Measurements from ENCODE around the gene ZFYVE28. TPM values are rescaled to one million over a fixed set of nuclear protein-coding genes. Genes with fewer than 3 reads are reported as not detected.

Gene ZFYVE28
- total RNA-seq, 5 donors from 2014 or later (not counting 1 experiment from before 2014, with no cell fraction given), result 33.4 to 56.2 (median 45.4) TPM

DNA sequence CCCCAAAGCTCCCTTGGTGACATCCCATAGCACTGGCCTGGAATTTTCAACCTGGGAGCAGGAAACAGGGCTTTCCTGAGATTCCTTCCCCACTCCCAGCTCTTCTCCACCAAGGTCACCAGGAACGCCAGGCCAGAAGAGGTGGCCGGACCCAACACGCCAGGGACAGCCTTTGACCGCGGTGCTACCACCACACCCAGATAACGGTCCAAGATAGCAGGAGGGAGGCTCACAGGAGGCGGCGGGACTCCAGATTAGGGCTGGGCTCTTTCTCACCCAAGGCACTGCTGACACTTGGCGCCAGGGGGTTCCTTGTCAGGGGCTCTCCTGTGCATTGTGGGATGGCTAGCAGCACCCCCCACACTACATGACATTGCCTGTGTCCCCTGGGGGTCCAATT, 22.9 kb downstream of the ZFYVE28 start:
- WGBS (ENCODE audit: insufficient coverage), result no CpG with 5 or more reads among the region's 9 CpGs
- DNase-seq, result no peak
- Histone ChIP-seq H3K27ac (ENCODE audit: low read length) (no peak overlapping the region), H3K27me3 (replicated peaks in 1 of 2; ENCODE audit: control insufficient read depth in 2 of 2, extremely low read depth in 1 of 2, insufficient read depth in 2 of 2, low read length in 1 of 2) (peaks cover 2 to 5% of the 10 kb centered on the region in 2 experiments), H3K4me3 (ENCODE audit: control insufficient read depth in 1 of 2, extremely low read depth in 1 of 2, low read length in 1 of 2) (no peak overlapping the region), H3K9me3 (no peaks in the 10 kb centered on the region), H3K4me1 (ENCODE audit: control insufficient read depth in 1 of 2, extremely low read depth in 1 of 2, insufficient read depth in 2 of 2, low read length in 2 of 2) (peaks cover 0 to 32% of the 10 kb centered on the region in 2 experiments), H3K36me3 (ENCODE audit: control insufficient read depth in 2 of 2, extremely low read depth in 1 of 2, insufficient read depth in 1 of 2, low read length in 1 of 2) (no peaks in the 10 kb centered on the region)
- Mint-ChIP-seq H3K9me3 (no peaks in the 10 kb centered on the region), H3K27ac (no peak overlapping the region), H3K27me3 (peaks cover 0 to 3% of the 10 kb centered on the region in 2 donors), H3K36me3 (peaks cover 3% of the 10 kb centered on the region), H3K4me3 (no peak overlapping the region), H3K4me1 (peaks cover 37 to 54% (median 38%) of the 10 kb centered on the region in 3 donors)
- no peak for ATAC-seq (replicated peaks in 1 of 4)
- ChIA-PET POLR2A (interaction anchor here (1.0 kb wide), 2 partner anchors 16 to 168 kb away, joined by 3 to 4 read pairs; no protein-coding TSS in a partner anchor), CTCF (no interaction called here)

DNA sequence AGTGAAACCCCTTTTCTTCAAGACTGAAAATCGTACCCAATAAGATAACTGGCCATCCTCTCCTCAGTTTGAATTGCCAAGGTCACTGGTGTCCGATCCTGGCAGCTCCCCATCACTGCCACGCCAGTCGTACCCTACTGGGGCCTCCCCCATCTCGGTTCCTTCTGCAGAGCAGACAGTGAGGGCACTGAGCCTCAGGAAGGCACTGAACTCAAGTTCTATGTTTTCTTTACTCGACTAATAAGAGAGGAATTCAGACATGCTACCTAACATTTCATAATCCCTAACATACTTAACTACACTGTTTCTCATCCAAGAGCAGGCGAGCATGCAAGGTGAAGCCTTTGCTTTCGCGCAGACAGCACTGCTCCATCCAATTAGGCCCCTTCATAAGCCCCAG, 23.4 kb downstream of the ZFYVE28 start:
- H3K9me3 ChIP-seq, result no peaks in the 10 kb centered on the region
- no peak for DNase-seq
- H3K4me3 Mint-ChIP-seq, result no peak overlapping the region
- no peak overlapping the region for H3K27ac Mint-ChIP-seq
- H3K36me3 ChIP-seq (ENCODE audit: control insufficient read depth in 2 of 2, extremely low read depth in 1 of 2, insufficient read depth in 1 of 2, low read length in 1 of 2), result no peaks in the 10 kb centered on the region
- WGBS (ENCODE audit: insufficient coverage), result 75% methylated on average over 6 of the region's 9 CpGs
- ChIA-PET POLR2A (interaction anchor here (1.0 kb wide), 2 partner anchors 16 to 168 kb away, joined by 3 to 4 read pairs; no protein-coding TSS in a partner anchor), CTCF (no interaction called here)
- no peak overlapping the region for H3K4me3 ChIP-seq (ENCODE audit: control insufficient read depth in 1 of 2, extremely low read depth in 1 of 2, low read length in 1 of 2)
- H3K9me3 Mint-ChIP-seq, result no peaks in the 10 kb centered on the region
- peaks cover 0 to 3% of the 10 kb centered on the region in 2 donors for H3K27me3 Mint-ChIP-seq
- peaks cover 3% of the 10 kb centered on the region for H3K36me3 Mint-ChIP-seq
- H3K4me1 Mint-ChIP-seq, result peaks cover 36 to 52% (median 38%) of the 10 kb centered on the region in 3 donors
- peaks cover 0 to 35% of the 10 kb centered on the region in 2 experiments for H3K4me1 ChIP-seq (ENCODE audit: control insufficient read depth in 1 of 2, extremely low read depth in 1 of 2, insufficient read depth in 2 of 2, low read length in 2 of 2)
- peaks cover 5 to 7% of the 10 kb centered on the region in 2 experiments for H3K27me3 ChIP-seq (replicated peaks in 1 of 2; ENCODE audit: control insufficient read depth in 2 of 2, extremely low read depth in 1 of 2, insufficient read depth in 2 of 2, low read length in 1 of 2)
- ATAC-seq (replicated peaks in 1 of 4), result no peak
- no peak overlapping the region for H3K27ac ChIP-seq (ENCODE audit: low read length)

- peaks cover 38 to 54% (median 39%) of the 10 kb centered on the region in 3 donors for H3K4me1 Mint-ChIP-seq
- POLR2A ChIA-PET, result no interaction called here
- DNase-seq (no peak), ATAC-seq (replicated peaks in 1 of 4) (no peak)
- CTCF ChIA-PET, result no interaction called here
- Histone ChIP-seq H3K27me3 (replicated peaks in 1 of 2; ENCODE audit: control insufficient read depth in 2 of 2, extremely low read depth in 1 of 2, insufficient read depth in 2 of 2, low read length in 1 of 2) (peaks cover 5 to 12% of the 10 kb centered on the region in 2 experiments), H3K27ac (ENCODE audit: low read length) (no peak overlapping the region), H3K9me3 (no peaks in the 10 kb centered on the region), H3K4me3 (ENCODE audit: control insufficient read depth in 1 of 2, extremely low read depth in 1 of 2, low read length in 1 of 2) (no peak overlapping the region), H3K36me3 (ENCODE audit: control insufficient read depth in 2 of 2, extremely low read depth in 1 of 2, insufficient read depth in 1 of 2, low read length in 1 of 2) (no peaks in the 10 kb centered on the region), H3K4me1 (ENCODE audit: control insufficient read depth in 1 of 2, extremely low read depth in 1 of 2, insufficient read depth in 2 of 2, low read length in 2 of 2) (peaks cover 0 to 36% of the 10 kb centered on the region in 2 experiments)
- WGBS (ENCODE audit: insufficient coverage), result 96% methylated on average over 16 of the region's 17 CpGs
- no peak overlapping the region for H3K27ac Mint-ChIP-seq
- H3K9me3 Mint-ChIP-seq, result no peaks in the 10 kb centered on the region
- peak overlapping the region in 1 of 3 donors; percentile 57 for H3K4me3 Mint-ChIP-seq
- peaks cover 0 to 3% of the 10 kb centered on the region in 2 donors for H3K27me3 Mint-ChIP-seq
- H3K36me3 Mint-ChIP-seq, result peaks cover 3% of the 10 kb centered on the region
These were observed 23.9 kb downstream of the ZFYVE28 start for GRCh38 chr4:2394528-2394927.

GRCh38 chr4:2393353-2394270, 24.8 kb downstream of the ZFYVE28 start:
- peak; percentile 51 to 78 (median 64) for ATAC-seq (replicated peaks in 1 of 4)
- peak overlapping the region in 1 of 2 donors; percentile 69 for H3K27ac Mint-ChIP-seq
- H3K27ac ChIP-seq (ENCODE audit: low read length), result no peak overlapping the region
- peaks cover 43 to 56% (median 45%) of the 10 kb centered on the region in 3 donors for H3K4me1 Mint-ChIP-seq
- no peaks in the 10 kb centered on the region for H3K9me3 ChIP-seq
- H3K27me3 Mint-ChIP-seq, result peaks cover 0 to 3% of the 10 kb centered on the region in 2 donors
- H3K4me3 ChIP-seq (ENCODE audit: control insufficient read depth in 1 of 2, extremely low read depth in 1 of 2, low read length in 1 of 2), result no peak overlapping the region
- ChIA-PET CTCF (interaction anchor here (0.5 to 1.1 kb wide), 6 partner anchors 19 to 115 kb away, joined by 3 to 6 read pairs (median 4); partner anchors contain the start of gene CFAP99 (in 1 of the 2)), POLR2A (no interaction called here)
- no peaks in the 10 kb centered on the region for H3K9me3 Mint-ChIP-seq
- WGBS (ENCODE audit: insufficient coverage), result 35% methylated on average over 20 of the region's 28 CpGs
- H3K36me3 ChIP-seq (ENCODE audit: control insufficient read depth in 2 of 2, extremely low read depth in 1 of 2, insufficient read depth in 1 of 2, low read length in 1 of 2), result no peaks in the 10 kb centered on the region
- H3K4me3 Mint-ChIP-seq, result peak overlapping the region; percentile 39 to 57 (median 57)
- peaks cover 5 to 12% of the 10 kb centered on the region in 2 experiments for H3K27me3 ChIP-seq (replicated peaks in 1 of 2; ENCODE audit: control insufficient read depth in 2 of 2, extremely low read depth in 1 of 2, insufficient read depth in 2 of 2, low read length in 1 of 2)
- H3K36me3 Mint-ChIP-seq, result peaks cover 3% of the 10 kb centered on the region
- peaks cover 0 to 44% of the 10 kb centered on the region in 2 experiments for H3K4me1 ChIP-seq (ENCODE audit: control insufficient read depth in 1 of 2, extremely low read depth in 1 of 2, insufficient read depth in 2 of 2, low read length in 2 of 2)
- peak in 7 of 35 experiments; percentile 9 to 25 (median 17) for DNase-seq

GRCh38 chr4:2390784-2391421, 27.5 kb downstream of the ZFYVE28 start:
- peak overlapping the region in 1 of 3 donors; percentile 37 for H3K4me3 Mint-ChIP-seq
- WGBS (ENCODE audit: insufficient coverage), result 57% methylated on average over 13 of the region's 20 CpGs
- H3K27ac ChIP-seq (ENCODE audit: low read length), result no peak overlapping the region
- ATAC-seq (replicated peaks in 1 of 4) (no peak), DNase-seq (no peak)
- H3K9me3 Mint-ChIP-seq, result no peaks in the 10 kb centered on the region
- no peaks in the 10 kb centered on the region for H3K9me3 ChIP-seq
- H3K27me3 Mint-ChIP-seq, result peaks cover 0 to 3% of the 10 kb centered on the region in 2 donors
- no peaks in the 10 kb centered on the region for H3K36me3 ChIP-seq (ENCODE audit: control insufficient read depth in 2 of 2, extremely low read depth in 1 of 2, insufficient read depth in 1 of 2, low read length in 1 of 2)
- ChIA-PET POLR2A (no interaction called here), CTCF (interaction anchor here in 1 of 2 donors (0.6 to 0.7 kb wide), 2 partner anchors 31 to 109 kb away, joined by 3 read pairs; no protein-coding TSS in a partner anchor)
- H3K27ac Mint-ChIP-seq, result no peak overlapping the region
- H3K36me3 Mint-ChIP-seq, result no peaks in the 10 kb centered on the region
- peaks cover 0 to 41% of the 10 kb centered on the region in 2 experiments for H3K4me1 ChIP-seq (ENCODE audit: control insufficient read depth in 1 of 2, extremely low read depth in 1 of 2, insufficient read depth in 2 of 2, low read length in 2 of 2)
- H3K4me3 ChIP-seq (ENCODE audit: control insufficient read depth in 1 of 2, extremely low read depth in 1 of 2, low read length in 1 of 2), result no peak overlapping the region
- peaks cover 40 to 52% (median 45%) of the 10 kb centered on the region in 3 donors for H3K4me1 Mint-ChIP-seq
- H3K27me3 ChIP-seq (replicated peaks in 1 of 2; ENCODE audit: control insufficient read depth in 2 of 2, extremely low read depth in 1 of 2, insufficient read depth in 2 of 2, low read length in 1 of 2), result peaks cover 5 to 16% of the 10 kb centered on the region in 2 experiments

DNA sequence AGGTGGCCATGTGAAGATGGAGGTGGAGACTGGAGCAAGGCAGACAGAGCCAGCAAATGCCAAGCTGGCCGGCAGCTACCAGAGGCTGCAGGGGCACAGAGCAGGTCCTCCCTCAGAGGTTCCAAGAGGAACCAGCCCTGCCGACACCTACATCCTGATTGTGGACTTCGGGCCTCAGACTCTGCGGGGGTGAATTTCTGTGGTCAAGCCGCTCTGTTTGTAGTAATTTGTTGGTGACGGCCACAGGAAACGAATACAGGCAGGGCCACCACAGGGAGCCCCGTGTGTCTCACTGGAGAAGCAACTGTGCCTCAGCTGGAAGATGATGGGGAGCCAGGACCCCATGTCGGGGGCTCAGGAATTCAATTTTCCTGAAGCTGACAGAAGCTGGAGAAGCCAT, 28.3 kb downstream of the ZFYVE28 start:
- H3K27me3 Mint-ChIP-seq, result peaks cover 0 to 3% of the 10 kb centered on the region in 2 donors
- peaks cover 5 to 14% of the 10 kb centered on the region in 2 experiments for H3K27me3 ChIP-seq (replicated peaks in 1 of 2; ENCODE audit: control insufficient read depth in 2 of 2, extremely low read depth in 1 of 2, insufficient read depth in 2 of 2, low read length in 1 of 2)
- ChIA-PET POLR2A (no interaction called here), CTCF (no interaction called here)
- no peaks in the 10 kb centered on the region for H3K9me3 Mint-ChIP-seq
- peaks cover 41 to 51% (median 44%) of the 10 kb centered on the region in 3 donors for H3K4me1 Mint-ChIP-seq
- H3K27ac ChIP-seq (ENCODE audit: low read length), result no peak overlapping the region
- DNase-seq (no peak), ATAC-seq (replicated peaks in 1 of 4) (no peak)
- 65% methylated on average over 6 of the region's 9 CpGs for WGBS (ENCODE audit: insufficient coverage)
- H3K9me3 ChIP-seq, result no peaks in the 10 kb centered on the region
- H3K4me3 ChIP-seq (ENCODE audit: control insufficient read depth in 1 of 2, extremely low read depth in 1 of 2, low read length in 1 of 2), result no peak overlapping the region
- H3K4me3 Mint-ChIP-seq, result no peak overlapping the region
- H3K4me1 ChIP-seq (ENCODE audit: control insufficient read depth in 1 of 2, extremely low read depth in 1 of 2, insufficient read depth in 2 of 2, low read length in 2 of 2), result peaks cover 0 to 36% of the 10 kb centered on the region in 2 experiments
- H3K27ac Mint-ChIP-seq, result no peak overlapping the region
- no peaks in the 10 kb centered on the region for H3K36me3 ChIP-seq (ENCODE audit: control insufficient read depth in 2 of 2, extremely low read depth in 1 of 2, insufficient read depth in 1 of 2, low read length in 1 of 2)
- H3K36me3 Mint-ChIP-seq, result no peaks in the 10 kb centered on the region
